ENCODE results near the gene UNCX.
A peak's percentile ranks its signal among the peaks of the same experiment; 100 is the strongest.

Gene UNCX

DNA sequence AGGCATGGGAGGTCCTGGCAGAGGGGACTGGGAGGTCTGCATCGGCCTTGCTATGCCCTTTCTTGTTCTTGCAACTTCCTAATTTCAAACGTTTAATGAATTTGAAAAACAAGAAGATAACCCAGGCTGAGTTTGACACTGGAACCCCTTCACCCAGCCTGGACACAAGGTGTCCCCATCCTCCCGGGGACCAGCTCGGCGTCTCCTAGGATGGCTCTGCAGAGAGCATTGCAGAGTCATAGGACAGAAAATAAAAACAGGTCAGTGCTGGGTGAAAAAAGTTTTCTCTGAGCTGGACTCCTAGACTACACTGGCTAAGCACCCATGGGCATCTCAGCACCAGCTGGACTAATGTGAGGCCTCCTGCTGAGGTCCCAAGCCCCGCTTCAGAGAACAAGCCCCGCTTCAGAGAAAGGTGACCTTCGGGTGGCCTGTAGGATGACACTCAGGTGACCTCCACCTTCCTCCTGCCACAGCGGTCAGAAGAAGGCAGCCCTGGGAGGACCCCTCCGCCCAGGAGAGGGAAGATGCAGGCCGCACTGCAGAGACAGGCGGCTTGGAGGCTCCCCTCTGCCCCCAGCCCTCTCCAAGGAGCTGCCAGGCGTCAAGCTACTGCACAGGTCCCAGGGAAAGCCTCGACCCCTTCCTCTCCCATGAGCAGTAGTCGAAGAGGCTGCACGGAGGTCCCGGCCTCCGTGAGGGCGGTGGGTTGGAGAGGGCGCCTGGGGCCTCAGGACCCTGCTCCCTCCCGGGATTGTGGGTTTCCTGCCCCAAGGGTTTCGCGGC is 9.3 kb upstream of the UNCX start:
- no peaks in the 10 kb centered on the region for H3K4me1 ChIP-seq
- peaks cover 94% of the 10 kb centered on the region for H3K27me3 ChIP-seq
- H3K9me3 ChIP-seq, result no peaks in the 10 kb centered on the region
- DNase-seq, result no peak
- no peak for TF ChIP-seq CTCF (IDR thresholded peaks at IDR 0.05; ENCODE audit: low read depth, low read length)
- H3K4me3 ChIP-seq (ENCODE audit: low read depth, low read length), result no peak overlapping the region
- no peaks in the 10 kb centered on the region for H3K36me3 ChIP-seq

DNA sequence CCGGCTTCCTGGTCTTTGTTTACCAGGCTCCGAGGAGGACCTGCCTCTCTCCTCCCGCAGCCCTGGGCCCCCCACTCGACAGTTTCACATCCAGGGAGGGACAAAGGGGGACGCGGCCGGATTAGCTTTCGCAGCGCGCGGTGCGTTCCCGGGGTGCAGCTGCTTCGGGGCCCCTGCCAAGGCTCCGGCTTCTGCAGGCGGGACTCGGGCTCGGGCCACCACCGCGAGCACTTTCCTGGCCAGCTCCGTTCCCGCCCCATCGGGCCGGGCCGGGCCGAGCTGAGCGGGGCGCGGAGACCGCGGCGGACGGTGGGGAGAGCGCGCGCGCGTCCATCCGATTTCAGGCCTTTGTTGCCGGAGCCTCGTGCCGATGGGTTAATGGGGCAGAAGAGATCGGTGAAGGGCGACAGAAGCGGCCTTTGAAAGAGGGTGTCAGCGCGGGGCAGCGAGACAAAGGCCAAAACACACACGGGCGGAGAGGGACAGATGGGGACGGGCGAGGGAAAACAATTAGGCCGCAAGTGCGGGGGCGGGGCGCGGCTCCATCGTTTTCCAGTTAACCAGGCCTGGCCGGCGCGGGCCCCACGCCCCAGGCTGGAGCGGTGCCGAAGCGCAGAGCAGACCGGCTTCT is 8.5 kb upstream of the UNCX start:
- H3K4me3 ChIP-seq (ENCODE audit: low read depth, low read length), result no peak overlapping the region

GRCh38 chr7:1225030-1225429 is 7.6 kb upstream of the UNCX start:
- Histone ChIP-seq H3K4me3 (ENCODE audit: low read depth, low read length) (no peak overlapping the region), H3K4me1 (no peaks in the 10 kb centered on the region), H3K9me3 (no peaks in the 10 kb centered on the region), H3K36me3 (no peaks in the 10 kb centered on the region), H3K27me3 (peaks cover 91% of the 10 kb centered on the region)
- no peak for TF ChIP-seq CTCF (IDR thresholded peaks at IDR 0.05; ENCODE audit: low read depth, low read length)
- DNase-seq, result no peak

More for the DNA sequence above, 8.5 kb upstream of the UNCX start:
- Histone ChIP-seq H3K36me3 (no peaks in the 10 kb centered on the region), H3K9me3 (no peaks in the 10 kb centered on the region), H3K27me3 (peaks cover 94% of the 10 kb centered on the region), H3K4me1 (no peaks in the 10 kb centered on the region)
- TF ChIP-seq CTCF (IDR thresholded peaks at IDR 0.05; ENCODE audit: low read depth, low read length), result no peak
- no peak for DNase-seq

- no peaks in the 10 kb centered on the region for H3K36me3 ChIP-seq
- H3K27me3 ChIP-seq, result peaks cover 89% of the 10 kb centered on the region
- peak; percentile 54 for DNase-seq
- peak; percentile 78 for TF ChIP-seq CTCF (IDR thresholded peaks at IDR 0.05; ENCODE audit: low read depth, low read length)
- no peak overlapping the region for H3K4me3 ChIP-seq (ENCODE audit: low read depth, low read length)
- no peaks in the 10 kb centered on the region for H3K4me1 ChIP-seq
- no peaks in the 10 kb centered on the region for H3K9me3 ChIP-seq
Measured at GRCh38 chr7:1225441-1226185, 7.1 kb upstream of the UNCX start.

GRCh38 chr7:1226186-1226901 is 6.3 kb upstream of the UNCX start:
- no peak overlapping the region for H3K4me3 ChIP-seq (ENCODE audit: low read depth, low read length)
- no peak for TF ChIP-seq CTCF (IDR thresholded peaks at IDR 0.05; ENCODE audit: low read depth, low read length)
- H3K36me3 ChIP-seq, result no peaks in the 10 kb centered on the region
- no peaks in the 10 kb centered on the region for H3K4me1 ChIP-seq
- peaks cover 89% of the 10 kb centered on the region for H3K27me3 ChIP-seq
- no peak for DNase-seq
- no peaks in the 10 kb centered on the region for H3K9me3 ChIP-seq

All from BE2C (cell line).